Prostate gland (tissue), 2 donors: Measurements from ENCODE around the gene TNS3.

Source experiments
- CTCF ChIP-seq, 4 experiments: fragments of 200-600 bp in 2 of 4; fragments of 450-650 bp in 2 of 4; sonication (generic) in 2 of 4; IDR thresholded peaks; 1 replicate in 3 of 4; 2 replicates in 1 of 4; pipeline ENCODE4 v1.5.1; 2016 to 2019; ENCODE audit warnings: antibody characterized with exemption in 4 of 4, mild to moderate bottlenecking in 2 of 4, moderate library complexity in 2 of 4
- POLR2A ChIP-seq: fragments of 450-650 bp; IDR thresholded peaks from one replicate; pipeline ENCODE4 v1.6.1; 2016; ENCODE audit warnings: antibody characterized with exemption, mild to moderate bottlenecking
- POLR2AphosphoS5 ChIP-seq: sonication (generic); formaldehyde crosslinking; IDR thresholded peaks from one replicate; pipeline ENCODE4 v1.6.1; 2017; ENCODE audit warnings: antibody characterized with exemption

GRCh38 chr7:47497367-47498096, 84.4 kb downstream of the TNS3 start:
- TF ChIP-seq CTCF (IDR thresholded peaks at IDR 0.05) (no peak), POLR2A (no peak), POLR2AphosphoS5 (no peak)
